Esophagus squamous epithelium (tissue), 5 donors: ENCODE measurements around the gene RASAL2. TPM values are rescaled to one million over a fixed set of nuclear protein-coding genes. Genes with fewer than 3 reads are reported as not detected.
"Not testable (repeated sequence)": the region's sequence is repeated elsewhere in the genome, so short reads cannot be mapped to it uniquely, and the experiment has no call there.

Experiments
- DNase-seq: peaks from one replicate; lab custom pipeline; 2025; lab: John Stamatoyannopoulos, UW
- H3K27ac ChIP-seq, 4 donors: fragments of 200-600 bp; sonication (generic); one replicate each; pipeline ENCODE4 v1.5.1; 2016 to 2019; ENCODE audit warnings: mild to moderate bottlenecking in 1 of 4
- H3K27me3 ChIP-seq, 4 donors: fragments of 200-600 bp; sonication (generic); 1 replicate in 3 of 4; 2 replicates in 1 of 4; pipeline versions ENCODE4 v1.5.1 to v1.6.0; 2017 to 2021; ENCODE audit warnings: antibody characterized with exemption in 1 of 4
- H3K36me3 ChIP-seq, 3 donors: fragments of 200-600 bp; sonication (generic); one replicate each; pipeline ENCODE4 v1.5.1; 2016 to 2019
- H3K4me1 ChIP-seq, 3 donors: fragments of 200-600 bp; sonication (generic); one replicate each; pipeline ENCODE4 v1.5.1; 2017 to 2019
- H3K4me3 ChIP-seq, 4 donors: fragments of 200-600 bp; sonication (generic); 1 replicate in 3 of 4; 2 replicates in 1 of 4; pipeline ENCODE4 v1.5.1; 2016 to 2019; ENCODE audit warnings: mild to moderate bottlenecking in 2 of 4, moderate library complexity in 1 of 4
- H3K9me3 ChIP-seq, 3 donors: fragments of 200-600 bp; sonication (generic); one replicate each; pipeline ENCODE4 v1.5.1; 2016 to 2019
- CTCF ChIP-seq, 6 experiments: fragments of 450-650 bp in 4 of 6; fragments of 200-600 bp in 2 of 6; sonication (generic) in 2 of 6; IDR thresholded peaks; one replicate each; pipeline ENCODE4 v1.5.1; 2016 to 2019; ENCODE audit warnings: antibody characterized with exemption in 6 of 6, mild to moderate bottlenecking in 4 of 6, moderate library complexity in 4 of 6
- POLR2A ChIP-seq, 4 donors: fragments of 450-650 bp; IDR thresholded peaks; one replicate each; pipeline ENCODE4 v1.6.1; 2017; ENCODE audit warnings: antibody characterized with exemption in 4 of 4, mild to moderate bottlenecking in 4 of 4, moderate library complexity in 3 of 4
- WGBS, 2 donors: methylation state at CpG; one replicate each; pipeline ENCODE4 v1.1.5; 2018; 5-methylcytosine and 5-hydroxymethylcytosine counted together
- intact Hi-C: fragments of 100-400 bp; cut with DNase I; formaldehyde crosslinking; loops from one replicate; pipeline ENCODE4 v1.15.0; 2022
- total RNA-seq, 4 donors: library from RNA; depleted of rRNA; stranded (reverse); fragments of >200 nt; gene quantifications; one replicate each; pipeline ENCODE4 v1.1.0, GENCODE V29; 2016
- donor health status: DM: yes; HTN: yes; CAD: no.

RASAL2 gene
- total RNA-seq, 4 donors from 2014 or later, result 20.4 to 29.8 (median 25.5) TPM

DNA sequence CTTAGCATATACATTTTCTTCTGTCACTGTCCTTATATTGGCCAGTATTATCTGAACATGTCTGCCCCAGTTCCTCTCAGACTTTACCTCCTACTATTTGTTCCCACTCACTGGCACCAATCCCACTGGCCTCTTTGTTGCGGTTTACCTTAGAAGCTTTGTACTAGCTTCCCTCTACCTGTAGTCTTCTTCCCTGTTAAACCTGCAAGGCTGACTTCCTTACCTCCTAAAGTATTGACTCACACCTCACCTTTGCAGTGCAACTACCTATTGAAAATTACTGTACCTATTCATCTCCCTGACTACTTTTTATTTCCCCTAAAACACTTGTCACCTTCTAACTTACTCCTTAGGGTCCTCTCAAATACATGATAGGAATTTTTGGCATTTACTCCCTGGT is 291.8 kb downstream of the RASAL2 start:
- 65 to 71% methylated on average over 1 of the region's 1 CpG for WGBS, 2 donors
- intact Hi-C loops, result no loop called here
- Histone ChIP-seq H3K4me1 (peaks cover 0 to 29% (median 0%) of the 10 kb centered on the region in 3 donors), H3K27ac (no peak overlapping the region), H3K27me3 (no peaks in the 10 kb centered on the region), H3K36me3 (peaks cover 0 to 9% (median 0%) of the 10 kb centered on the region in 3 donors), H3K4me3 (no peak overlapping the region), H3K9me3 (no peaks in the 10 kb centered on the region)
- DNase-seq, result no peak
- no peak for TF ChIP-seq POLR2A (IDR thresholded peaks at IDR 0.05)
- TF ChIP-seq CTCF (IDR thresholded peaks at IDR 0.05), result no peak

DNA sequence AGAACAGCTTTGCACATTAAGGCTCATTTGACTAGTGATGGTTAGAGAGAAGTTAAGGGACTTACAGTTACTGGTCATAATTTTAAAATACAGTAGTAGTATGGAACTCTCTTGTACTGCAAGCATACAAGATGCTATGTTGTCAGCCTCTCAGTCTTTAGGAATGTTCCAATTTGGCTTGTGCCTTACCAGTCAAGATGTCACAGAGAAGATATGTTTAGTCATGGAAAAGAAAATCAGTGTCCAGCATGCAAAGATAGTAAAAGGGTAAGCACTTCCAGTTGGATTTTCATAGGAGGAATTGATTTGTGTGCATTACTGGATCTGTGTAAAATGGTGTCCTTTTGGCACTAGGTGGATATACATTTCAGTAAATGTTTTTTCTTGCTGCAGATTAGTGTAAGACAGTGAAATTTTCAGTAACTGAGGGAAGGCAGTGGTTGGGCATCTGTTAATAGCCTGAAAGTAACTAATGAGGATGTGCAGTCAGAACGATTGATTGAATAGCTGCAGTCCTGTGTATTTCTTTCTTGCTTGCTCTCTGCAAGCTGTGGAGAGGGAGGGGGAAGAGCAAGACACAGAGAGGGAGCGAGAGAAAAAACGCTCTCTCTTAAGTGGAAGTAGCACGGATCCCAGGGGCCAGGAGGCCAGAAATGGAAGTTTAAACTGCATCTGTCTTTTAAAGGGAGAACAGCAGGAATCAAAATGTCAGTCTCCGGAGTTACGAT is 294.7 kb downstream of the RASAL2 start:
- H3K4me3 ChIP-seq, result no peak overlapping the region
- H3K9me3 ChIP-seq, result no peaks in the 10 kb centered on the region
- no peak for TF ChIP-seq POLR2A (IDR thresholded peaks at IDR 0.05)
- no peak for TF ChIP-seq CTCF (IDR thresholded peaks at IDR 0.05)
- no peak for DNase-seq
- peaks cover 0 to 26% (median 0%) of the 10 kb centered on the region in 3 donors for H3K36me3 ChIP-seq
- H3K27ac ChIP-seq, result no peak overlapping the region
- intact Hi-C loops, result no loop called here
- no peaks in the 10 kb centered on the region for H3K27me3 ChIP-seq
- WGBS, 2 donors, result 66 to 82% methylated on average over 6 of the region's 6 CpGs
- H3K4me1 ChIP-seq, result peaks cover 0 to 29% (median 0%) of the 10 kb centered on the region in 3 donors

DNA sequence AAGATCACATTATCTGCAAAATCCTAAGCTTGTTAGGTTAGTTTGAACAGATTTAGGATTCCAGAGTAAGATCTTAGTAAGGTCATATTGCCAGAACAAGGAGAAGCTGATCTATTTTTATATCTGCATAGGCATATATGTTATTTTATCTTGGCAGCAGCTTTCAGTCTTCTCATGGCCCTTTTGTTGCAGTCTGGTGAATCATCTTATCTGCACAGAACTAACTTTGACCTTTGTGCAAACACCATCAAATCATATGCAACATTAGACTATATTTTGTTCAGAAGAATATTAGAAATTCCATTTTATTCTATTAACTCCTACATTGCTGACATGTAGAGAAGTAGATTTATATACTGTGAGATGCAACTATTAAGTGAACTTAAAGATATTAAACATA is 295.5 kb downstream of the RASAL2 start:
- H3K4me1 ChIP-seq, result peaks cover 0 to 29% (median 0%) of the 10 kb centered on the region in 3 donors
- H3K9me3 ChIP-seq, result no peaks in the 10 kb centered on the region
- DNase-seq, result no peak
- peaks cover 0 to 26% (median 0%) of the 10 kb centered on the region in 3 donors for H3K36me3 ChIP-seq
- H3K4me3 ChIP-seq, result no peak overlapping the region
- TF ChIP-seq POLR2A (IDR thresholded peaks at IDR 0.05), result no peak
- TF ChIP-seq CTCF (IDR thresholded peaks at IDR 0.05), result no peak
- intact Hi-C loops, result no loop called here
- no peak overlapping the region for H3K27ac ChIP-seq
- no peaks in the 10 kb centered on the region for H3K27me3 ChIP-seq

- H3K4me1 ChIP-seq, result peaks cover 0 to 26% (median 0%) of the 10 kb centered on the region in 3 donors
- intact Hi-C loops, DNase-seq, H3K9me3 ChIP-seq, H3K27me3 ChIP-seq, H3K4me3 ChIP-seq, H3K27ac ChIP-seq: not testable (repeated sequence)
- WGBS, 2 donors, result 84 to 94% methylated on average over 7 to 8 of the region's 8 CpGs
- H3K36me3 ChIP-seq, result peaks cover 0 to 26% (median 0%) of the 10 kb centered on the region in 3 donors
Observed at GRCh38 chr1:178390280-178390679, 296.4 kb downstream of the RASAL2 start.

DNA sequence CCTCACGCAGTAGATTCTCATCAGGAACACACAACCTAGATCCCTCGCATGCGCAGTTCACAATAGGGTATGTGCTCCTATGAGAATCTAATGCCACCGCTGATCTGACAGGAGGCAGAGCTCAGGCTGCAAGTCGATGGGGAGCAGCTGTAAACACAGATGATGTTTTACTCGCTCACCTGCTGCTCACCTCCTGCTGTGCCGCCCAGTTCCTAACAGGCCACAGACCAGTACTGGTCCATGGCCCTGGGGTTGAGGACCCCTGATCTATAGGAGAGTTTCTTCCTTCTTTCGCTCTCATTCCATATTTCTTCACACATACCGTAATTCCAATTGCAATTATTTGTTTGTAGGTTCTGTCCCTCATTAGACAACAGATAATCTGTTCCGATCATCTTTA is 299.5 kb downstream of the RASAL2 start:
- WGBS, 2 donors, result 88 to 90% methylated on average over 7 to 10 of the region's 10 CpGs
- peaks cover 0 to 27% (median 0%) of the 10 kb centered on the region in 3 donors for H3K4me1 ChIP-seq
- H3K4me3 ChIP-seq, result no peak overlapping the region
- no peaks in the 10 kb centered on the region for H3K9me3 ChIP-seq
- TF ChIP-seq CTCF (IDR thresholded peaks at IDR 0.05), result no peak
- DNase-seq, result no peak
- no peaks in the 10 kb centered on the region for H3K27me3 ChIP-seq
- H3K27ac ChIP-seq, result no peak overlapping the region
- peaks cover 0 to 26% (median 0%) of the 10 kb centered on the region in 3 donors for H3K36me3 ChIP-seq
- intact Hi-C loops, result no loop called here
